ENCODE measurements around the gene ITGB3.

Gene ITGB3

DNA sequence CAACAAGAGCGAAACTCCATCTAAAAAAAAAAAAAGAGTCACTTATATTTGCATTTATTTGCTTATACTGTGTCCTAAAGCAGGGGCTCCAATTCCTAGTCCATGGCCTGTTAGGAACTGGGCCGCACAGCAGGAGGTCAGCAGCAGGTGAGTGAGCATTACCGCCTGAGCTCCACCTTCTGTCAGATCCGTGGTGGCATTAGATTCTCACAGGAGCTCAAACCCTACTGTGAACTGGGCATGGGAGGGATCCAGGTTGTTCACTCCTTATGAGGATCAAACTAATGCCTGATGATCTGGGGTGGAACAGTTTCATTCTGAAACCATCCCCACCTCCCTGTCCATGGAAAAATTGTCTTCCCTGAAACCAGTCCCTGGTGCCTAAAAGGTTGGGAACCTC is 24.9 kb downstream of the ITGB3 start:
- no peak for DNase-seq

- DNase-seq, result no peak
Observed at GRCh38 chr17:47279062-47279801, 25.6 kb downstream of the ITGB3 start.

DNA sequence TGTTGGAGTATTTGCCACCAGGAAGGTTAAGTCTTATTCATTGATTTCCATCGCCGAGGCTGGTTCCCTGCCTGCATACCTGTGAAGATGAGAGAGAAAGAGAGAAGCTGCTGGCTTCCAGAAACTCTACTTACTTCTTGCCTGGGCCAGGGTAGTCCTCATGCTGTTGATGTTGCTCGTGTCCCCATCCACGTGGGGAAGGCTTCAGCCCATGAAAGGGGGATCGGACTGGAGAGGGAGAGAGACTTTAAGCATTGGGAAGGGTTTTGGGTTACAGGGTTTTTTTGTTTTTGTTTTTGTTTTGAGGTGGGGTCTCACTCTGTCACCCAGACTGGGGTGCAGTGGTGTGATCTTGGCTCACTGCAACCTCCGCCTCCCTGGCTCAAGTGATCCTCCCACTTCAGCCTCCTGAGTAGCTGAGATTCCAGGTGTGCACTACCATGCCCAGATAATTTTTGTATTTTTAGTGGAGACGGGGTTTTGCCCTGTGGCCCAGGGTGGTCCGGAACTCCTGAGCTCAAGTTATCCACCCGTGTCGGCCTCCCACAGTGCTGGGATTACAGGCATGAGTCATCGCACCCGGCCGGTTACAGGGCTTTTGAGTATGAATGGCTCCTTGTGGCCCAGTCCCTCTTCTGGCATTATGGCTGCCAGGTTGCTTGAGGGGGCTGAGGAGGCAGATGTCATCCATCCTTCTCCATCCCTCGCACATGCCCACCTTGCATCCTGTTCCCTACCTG is 26.6 kb downstream of the ITGB3 start:
- no peak for DNase-seq

DNA sequence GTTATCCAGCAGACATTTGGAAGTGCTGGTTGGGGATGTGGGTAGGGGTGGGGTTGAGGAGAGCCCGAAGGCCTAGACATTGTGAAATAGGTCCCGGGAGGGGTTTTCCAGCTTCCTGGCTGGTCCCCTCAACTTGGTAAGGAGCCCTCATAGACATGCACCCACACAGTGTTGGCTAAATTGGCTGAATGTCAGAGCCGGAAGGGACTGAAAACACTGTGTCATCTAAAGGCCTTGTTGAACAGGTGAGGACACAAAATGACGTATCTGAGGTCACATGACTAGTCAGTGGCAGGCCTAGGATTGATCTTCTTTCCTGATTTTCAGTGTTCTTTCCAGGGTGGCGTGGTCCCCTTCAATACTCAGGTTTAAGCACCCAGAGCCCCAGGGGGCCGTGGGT is 27.6 kb downstream of the ITGB3 start:
- no peak for DNase-seq

DNA sequence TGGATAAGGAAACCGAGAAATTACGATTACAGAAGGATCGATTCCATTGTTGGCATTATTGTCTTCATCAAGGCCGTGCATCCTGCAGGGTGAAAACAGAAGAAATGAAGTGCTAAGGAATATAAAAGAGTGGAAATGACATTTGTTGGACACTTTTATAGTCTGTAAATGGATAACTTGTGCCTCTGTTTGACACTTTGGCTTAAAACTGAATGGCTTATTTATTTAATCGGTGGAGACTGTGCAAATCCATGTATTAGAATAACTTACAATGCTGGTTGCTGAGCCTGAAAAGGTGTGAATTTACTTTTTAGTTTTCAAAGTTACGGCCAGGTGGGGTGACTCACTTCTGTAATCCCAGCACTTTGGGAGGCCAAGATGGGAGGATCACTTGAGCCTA is 31.4 kb downstream of the ITGB3 start:
- DNase-seq, result no peak

DNA sequence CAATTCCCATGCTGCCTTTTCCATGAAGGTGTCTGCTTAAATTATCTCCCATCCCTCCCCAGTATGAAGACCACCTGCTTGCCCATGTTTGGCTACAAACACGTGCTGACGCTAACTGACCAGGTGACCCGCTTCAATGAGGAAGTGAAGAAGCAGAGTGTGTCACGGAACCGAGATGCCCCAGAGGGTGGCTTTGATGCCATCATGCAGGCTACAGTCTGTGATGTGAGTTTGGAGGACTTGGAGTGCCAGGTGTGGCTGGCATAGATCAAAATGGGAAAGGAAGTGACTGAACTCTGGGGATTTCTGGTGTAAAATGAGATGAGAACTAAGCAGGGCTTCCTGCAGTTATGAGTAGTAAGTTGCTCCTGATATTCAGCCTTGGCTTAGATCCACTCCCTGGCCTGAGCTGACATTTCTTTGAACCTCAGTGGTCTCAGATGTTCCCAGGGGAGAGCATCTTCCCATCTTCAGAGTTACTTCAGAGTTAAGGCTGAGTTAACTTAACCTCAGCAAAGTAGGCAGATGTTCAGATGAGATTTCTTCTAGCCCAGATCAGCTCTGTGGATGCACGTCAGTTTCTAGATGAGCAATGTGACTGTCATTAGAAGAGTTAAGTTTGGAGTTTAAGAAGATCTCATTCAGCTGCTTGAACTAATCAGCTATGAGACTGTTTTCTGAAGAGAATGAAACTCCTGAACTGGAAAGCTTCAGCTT is 32.7 kb downstream of the ITGB3 start:
- DNase-seq, result no peak

GRCh38 chr17:47287068-47287467 is 33.4 kb downstream of the ITGB3 start:
- DNase-seq, result no peak

GRCh38 chr17:47287639-47288038 is 34.0 kb downstream of the ITGB3 start:
- DNase-seq, result no peak

DNA sequence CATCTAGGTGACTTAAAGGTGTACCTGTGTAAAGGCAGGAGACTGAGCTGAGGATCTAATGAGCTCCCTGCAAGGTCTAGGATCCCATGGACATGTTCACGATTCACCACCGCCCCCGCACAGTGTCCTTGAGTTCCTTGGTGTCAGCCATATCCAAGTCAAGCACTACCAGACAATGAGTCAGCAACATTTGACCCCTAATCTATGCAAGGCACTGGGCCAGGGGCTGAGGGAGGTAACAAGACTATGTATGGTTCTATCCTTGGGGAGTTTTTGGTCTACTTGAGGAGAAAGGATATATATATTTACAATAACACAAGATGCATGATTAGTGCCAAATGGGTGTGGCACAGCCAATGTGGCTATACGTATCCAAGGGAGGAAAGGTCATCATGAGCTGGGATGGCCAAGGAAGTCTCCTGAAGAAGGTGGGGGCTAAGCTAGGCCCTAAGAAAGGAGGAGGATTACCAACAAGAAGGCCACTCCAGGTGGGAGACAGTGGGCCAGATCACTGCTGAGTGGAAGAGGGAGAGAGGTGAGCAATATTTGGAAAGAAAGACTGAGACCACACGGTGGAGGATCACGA is 35.0 kb downstream of the ITGB3 start:
- DNase-seq, result no peak

DNA sequence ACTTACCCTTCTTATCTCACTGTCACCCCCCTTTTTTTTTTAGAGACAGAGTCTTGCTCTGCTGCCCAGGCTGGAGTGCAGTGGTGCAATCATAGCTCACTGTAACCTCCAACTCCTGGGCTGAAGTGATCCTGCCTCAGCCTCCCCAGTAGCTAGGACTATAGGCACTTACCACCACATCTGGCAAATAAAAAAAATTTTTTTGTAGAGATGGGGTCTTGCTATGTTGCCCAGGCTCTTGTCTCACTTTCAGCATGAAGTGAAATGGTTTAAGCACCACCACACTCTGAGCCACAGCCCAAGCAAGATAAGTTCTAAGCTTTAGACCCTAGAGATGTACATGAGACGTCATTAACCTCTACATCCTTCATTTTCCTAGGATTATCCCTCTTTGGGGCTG is 35.7 kb downstream of the ITGB3 start:
- DNase-seq, result no peak

DNA sequence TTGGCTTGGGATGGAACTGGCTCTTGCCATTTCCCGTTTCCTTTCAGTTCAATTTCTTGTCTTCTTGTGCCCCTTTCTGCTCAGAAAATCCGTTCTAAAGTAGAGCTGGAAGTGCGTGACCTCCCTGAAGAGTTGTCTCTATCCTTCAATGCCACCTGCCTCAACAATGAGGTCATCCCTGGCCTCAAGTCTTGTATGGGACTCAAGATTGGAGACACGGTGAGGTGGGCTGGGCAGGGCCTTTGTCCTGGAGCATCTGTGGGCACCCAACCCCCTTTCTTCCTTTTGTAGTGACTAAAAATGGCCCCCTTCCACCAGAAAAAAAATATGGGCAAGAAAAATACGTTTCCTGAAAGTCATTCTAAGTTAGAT is 37.2 kb downstream of the ITGB3 start:
- no peak for DNase-seq

DNA sequence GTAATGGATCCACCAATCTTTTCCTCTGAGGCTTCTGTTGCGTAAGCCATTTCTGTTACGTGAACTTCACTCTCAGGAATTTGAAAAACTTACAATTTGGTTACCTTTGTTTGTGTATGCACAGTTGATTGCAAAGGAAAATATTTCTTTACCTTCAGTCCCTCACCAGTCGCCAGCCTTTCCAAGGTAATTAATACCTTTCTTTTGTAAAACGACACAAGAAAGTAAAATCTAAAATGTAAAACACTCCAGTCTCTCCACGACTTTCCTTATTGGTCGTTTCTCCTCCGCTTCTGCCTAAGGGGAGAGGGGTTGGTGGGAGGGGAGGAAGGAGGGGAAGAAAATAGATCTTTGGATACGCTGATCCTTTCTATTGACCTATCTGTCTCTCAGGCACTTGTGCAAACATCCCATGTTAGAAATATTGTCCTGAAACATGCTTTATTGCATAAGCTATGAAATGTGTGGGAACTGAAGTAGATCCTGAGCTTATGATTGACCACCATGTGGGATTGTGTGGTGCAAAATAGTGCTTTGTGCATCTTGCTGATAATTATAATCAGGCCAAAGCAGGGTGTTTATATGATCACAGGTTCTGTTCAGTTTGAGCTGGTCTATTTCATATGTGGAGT is 37.7 kb downstream of the ITGB3 start:
- no peak for DNase-seq

DNA sequence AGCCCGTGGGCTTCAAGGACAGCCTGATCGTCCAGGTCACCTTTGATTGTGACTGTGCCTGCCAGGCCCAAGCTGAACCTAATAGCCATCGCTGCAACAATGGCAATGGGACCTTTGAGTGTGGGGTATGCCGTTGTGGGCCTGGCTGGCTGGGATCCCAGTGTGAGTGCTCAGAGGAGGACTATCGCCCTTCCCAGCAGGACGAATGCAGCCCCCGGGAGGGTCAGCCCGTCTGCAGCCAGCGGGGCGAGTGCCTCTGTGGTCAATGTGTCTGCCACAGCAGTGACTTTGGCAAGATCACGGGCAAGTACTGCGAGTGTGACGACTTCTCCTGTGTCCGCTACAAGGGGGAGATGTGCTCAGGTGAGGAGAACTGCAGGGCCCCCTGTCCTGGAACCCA is 38.6 kb downstream of the ITGB3 start:
- DNase-seq, result no peak

DNA sequence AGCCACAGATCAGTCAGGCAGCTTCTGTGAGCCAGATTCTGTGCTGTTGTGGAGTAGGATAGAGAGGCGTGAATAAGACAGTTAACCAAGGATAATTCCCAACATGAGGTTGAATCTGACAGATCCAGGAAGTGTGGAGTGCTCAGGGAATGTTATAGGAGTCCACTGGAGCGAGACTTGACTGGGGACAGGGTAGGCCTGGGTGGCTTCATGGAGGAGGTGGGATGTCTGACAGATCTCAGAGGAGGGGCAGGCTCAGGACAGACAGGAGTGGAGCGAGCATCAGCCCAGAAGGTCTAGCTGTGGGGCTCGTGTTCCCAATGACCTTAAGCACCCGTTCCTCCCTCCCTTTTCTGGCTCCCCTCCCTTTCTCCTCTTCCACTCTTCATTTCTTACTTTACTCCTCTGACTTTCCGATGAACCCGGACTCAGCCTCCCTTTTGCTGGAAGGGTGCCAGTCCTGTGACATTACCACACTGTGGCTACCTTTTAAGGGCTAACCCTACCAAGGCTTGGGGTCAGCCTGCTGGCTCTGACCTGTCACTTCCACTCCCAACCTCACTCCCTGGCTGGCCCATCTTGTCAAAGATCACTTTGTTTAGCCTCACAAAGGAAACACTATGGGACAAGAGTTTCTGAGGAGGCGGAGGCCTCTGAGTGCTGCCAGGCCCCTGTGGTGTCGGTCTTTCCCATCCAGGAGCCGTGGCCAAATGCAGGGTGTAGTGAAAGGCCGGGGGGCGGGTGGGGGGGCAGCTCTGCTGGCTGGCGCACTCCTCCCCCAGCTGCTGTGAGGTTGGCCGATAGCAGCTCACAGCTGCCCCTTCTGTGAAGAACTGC is 41.6 kb downstream of the ITGB3 start:
- DNase-seq, result no peak

DNA sequence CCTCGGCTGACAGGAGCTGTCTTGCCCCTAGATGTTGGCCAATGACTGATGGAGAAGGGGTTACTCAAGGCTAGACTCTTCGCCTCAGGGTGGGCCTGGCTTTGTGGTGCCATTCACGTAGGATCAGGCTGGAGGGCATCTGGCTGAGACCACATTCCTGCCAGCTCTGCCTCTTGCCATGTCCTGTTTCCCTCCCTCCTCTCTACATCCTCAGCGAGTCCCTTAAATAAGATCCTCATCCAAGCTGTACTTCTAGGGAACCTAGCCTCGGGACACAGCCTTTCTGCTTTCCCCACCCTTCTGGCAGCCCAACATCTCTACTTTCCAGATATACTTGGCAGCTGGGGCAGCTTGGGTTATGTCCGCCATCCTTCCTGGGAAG is 42.2 kb downstream of the ITGB3 start:
- DNase-seq, result no peak

- no peak for DNase-seq
Observed at GRCh38 chr17:47297661-47298400, 44.2 kb downstream of the ITGB3 start.

GRCh38 chr17:47298712-47299111 is 45.1 kb downstream of the ITGB3 start:
- DNase-seq, result no peak

GRCh38 chr17:47299239-47299910 is 45.7 kb downstream of the ITGB3 start:
- DNase-seq, result no peak

GRCh38 chr17:47300718-47301117 is 47.1 kb downstream of the ITGB3 start:
- DNase-seq, result no peak

- no peak for DNase-seq
Observed at GRCh38 chr17:47301161-47301560, 47.5 kb downstream of the ITGB3 start.

GRCh38 chr17:47301831-47302230 is 48.2 kb downstream of the ITGB3 start:
- no peak for DNase-seq

Measured in activated naive CD4-positive, alpha-beta T cell treated with anti-CD3 and anti-CD28 coated beads, Interleukin-2, amount 50 U/mL, for 16 hours (primary cell).